Sigmoid colon (tissue), 4 donors: ENCODE measurements around the gene OTUB1.

Source experiments
- CTCF ChIP-seq, 4 experiments: fragments of 450-650 bp in 3 of 4; fragments of 200-600 bp in 1 of 4; IDR thresholded peaks; one replicate each; pipeline ENCODE4 v1.5.1; 2016 to 2019; ENCODE audit warnings: antibody characterized with exemption in 4 of 4, mild to moderate bottlenecking in 3 of 4, moderate library complexity in 2 of 4
- POLR2A ChIP-seq, 2 donors: fragments of 450-650 bp; IDR thresholded peaks; one replicate each; pipeline ENCODE4 v1.6.1; 2016; ENCODE audit warnings: antibody characterized with exemption in 2 of 2, mild to moderate bottlenecking in 2 of 2, moderate library complexity in 2 of 2
- POLR2AphosphoS5 ChIP-seq, 4 donors: sonication (generic); formaldehyde crosslinking; IDR thresholded peaks; one replicate each; pipeline ENCODE4 v1.6.1; 2017; ENCODE audit warnings: antibody characterized with exemption in 4 of 4

- no peak for TF ChIP-seq POLR2A (IDR thresholded peaks at IDR 0.05)
- no peak for TF ChIP-seq CTCF (IDR thresholded peaks at IDR 0.05)
- no peak for TF ChIP-seq POLR2AphosphoS5 (IDR thresholded peaks at IDR 0.05)
Observed at GRCh38 chr11:63998558-63999348, 12.5 kb downstream of the OTUB1 start.
